GM15510 (cell line): ENCODE data around the gene CLPTM1L.

Experiments used
- POLR2A ChIP-seq: IDR thresholded peaks from 3 replicates; pipeline ENCODE4 v1.6.1; 2011; ENCODE audit warnings: borderline replicate concordance; ENCODE audit not compliant: insufficient read length; ENCODE audit errors: extremely low read depth

Gene CLPTM1L

GRCh38 chr5:1344975-1345838 is at the start of gene CLPTM1L:
Gene CLPTM1L, minus strand, starts transcription at chr5:1345099. Its CDS starts 258 bp downstream, at chr5:1344841.
- peak; percentile 75 for TF ChIP-seq POLR2A

- TF ChIP-seq POLR2A = no peak
These were observed 48.9 kb upstream of the CLPTM1L start for GRCh38 chr5:1393571-1394501.

GRCh38 chr5:1392801-1393565 is 48.1 kb upstream of the CLPTM1L start:
- no peak for TF ChIP-seq POLR2A

- TF ChIP-seq POLR2A = no peak
These were observed 47.4 kb upstream of the CLPTM1L start for GRCh38 chr5:1392261-1392660.

GRCh38 chr5:1391691-1392090 is 46.8 kb upstream of the CLPTM1L start:
- TF ChIP-seq POLR2A = no peak

GRCh38 chr5:1390861-1391600 is 46.1 kb upstream of the CLPTM1L start:
- TF ChIP-seq POLR2A = no peak

GRCh38 chr5:1390333-1390732 is 45.4 kb upstream of the CLPTM1L start:
- no peak for TF ChIP-seq POLR2A

- no peak for TF ChIP-seq POLR2A
These were observed 43.6 kb upstream of the CLPTM1L start for GRCh38 chr5:1388383-1388967.

- TF ChIP-seq POLR2A = no peak
These were observed 43.0 kb upstream of the CLPTM1L start for GRCh38 chr5:1387876-1388275.

GRCh38 chr5:1387059-1387755 is 42.3 kb upstream of the CLPTM1L start:
- TF ChIP-seq POLR2A = no peak

GRCh38 chr5:1386274-1386717 is 41.4 kb upstream of the CLPTM1L start:
- peak; percentile 43 for TF ChIP-seq POLR2A

GRCh38 chr5:1385395-1386273 is 40.7 kb upstream of the CLPTM1L start:
- peak; percentile 61 for TF ChIP-seq POLR2A
